H1 (cell line): ENCODE data around the gene CDK8. TPM values are rescaled to one million over a fixed set of nuclear protein-coding genes. Genes with fewer than 3 reads are reported as not detected.

ENCODE experiments used
- CTCF ChIA-PET: fragments of 300-600 bp; sonication (Branson Sonifier 250); formaldehyde crosslinking; loops from one replicate; lab custom pipeline; 2021; ENCODE audit not compliant: partially characterized antibody; lab: Charles Lee
- POLR2A ChIA-PET: fragments of 300-600 bp; sonication (Branson Sonifier 250); formaldehyde crosslinking; loops from one replicate; lab custom pipeline; 2021; ENCODE audit warnings: inconsistent platforms; ENCODE audit not compliant: partially characterized antibody; lab: Charles Lee
- DNase-seq, 2 experiments: peaks; one replicate each; pipeline versions ENCODE4 v3.0.0 to v3.0.0-alpha.2; 2010 to 2022; ENCODE audit warnings: low spot score in 2 of 2, low read depth in 1 of 2, mixed read lengths in 1 of 2
- FAIRE-seq: peaks from 2 replicates; lab custom pipeline; 2011; peaks lifted over from hg19 to GRCh38; lab: Jason Lieb, UNC
- H2AFZ ChIP-seq: 2 replicates; pipeline ENCODE4 v1.8.1; 2012; ENCODE audit warnings: low read length, inconsistent platforms
- H2AK5ac ChIP-seq: 2 replicates; pipeline ENCODE4 v1.6.1; 2013; ENCODE audit warnings: low read depth, low read length
- H2BK120ac ChIP-seq: replicated peaks from 2 replicates; pipeline ENCODE3; 2013; ENCODE audit warnings: low read depth, low read length, inconsistent platforms
- H2BK12ac ChIP-seq: 2 replicates; pipeline ENCODE4 v1.6.1; 2013; ENCODE audit warnings: low read depth, low read length
- H2BK15ac ChIP-seq: 2 replicates; pipeline ENCODE4 v1.6.1; 2013; ENCODE audit warnings: low read length
- H2BK20ac ChIP-seq: 2 replicates; pipeline ENCODE4 v1.6.1; 2013; ENCODE audit warnings: low read length
- H2BK5ac ChIP-seq: 2 replicates; pipeline ENCODE4 v1.6.1; 2013; ENCODE audit warnings: low read depth, low read length
- H3K14ac ChIP-seq: 2 replicates; pipeline ENCODE4 v1.6.1; 2013; ENCODE audit warnings: inconsistent platforms; ENCODE audit not compliant: insufficient read length
- H3K18ac ChIP-seq: 2 replicates; pipeline ENCODE4 v1.6.1; 2013; ENCODE audit warnings: low read length; ENCODE audit errors: extremely low read depth
- H3K23ac ChIP-seq: 2 replicates; pipeline ENCODE4 v1.6.1; 2013; ENCODE audit warnings: inconsistent platforms; ENCODE audit not compliant: insufficient read length
- H3K23me2 ChIP-seq: 2 replicates; pipeline ENCODE4 v1.6.1; 2013; ENCODE audit warnings: low read depth, low read length
- H3K27ac ChIP-seq: 2 replicates; pipeline ENCODE4 v1.6.1; 2011; ENCODE audit warnings: low read depth, low read length, inconsistent platforms
- H3K27me3 ChIP-seq, 4 experiments: replicated peaks in 1 of 4; 1 replicate in 1 of 4; 2 replicates in 3 of 4; pipeline versions ENCODE4 v1.6.1 to v1.8.1; 2011 to 2013; ENCODE audit warnings: low read length in 3 of 4, mild to moderate bottlenecking in 3 of 4, inconsistent platforms in 2 of 4, mixed read lengths in 2 of 4, moderate library complexity in 1 of 4; ENCODE audit not compliant: control insufficient read depth in 3 of 4, insufficient read depth in 3 of 4; ENCODE audit errors: extremely low read depth in 1 of 4
- H3K36me3 ChIP-seq, 4 experiments: 2 replicates each; pipeline versions ENCODE4 v1.6.1 to v1.8.1; 2011 to 2013; ENCODE audit warnings: mild to moderate bottlenecking in 4 of 4, low read length in 3 of 4, moderate library complexity in 2 of 4, control low read depth in 1 of 4, inconsistent platforms in 1 of 4; ENCODE audit not compliant: insufficient read depth in 4 of 4, control insufficient read depth in 2 of 4
- H3K4ac ChIP-seq: replicated peaks from 2 replicates; pipeline ENCODE3; 2013; ENCODE audit warnings: low read length, low read depth, mixed read lengths, inconsistent platforms; ENCODE audit not compliant: insufficient read length
- H3K4me1 ChIP-seq, 4 experiments: replicated peaks in 1 of 4; 1 replicate in 1 of 4; 2 replicates in 3 of 4; pipeline versions ENCODE4 v1.6.1 to v1.8.1; 2011 to 2013; ENCODE audit warnings: low read length in 3 of 4, inconsistent platforms in 2 of 4, mixed read lengths in 1 of 4; ENCODE audit not compliant: insufficient read depth in 4 of 4, control insufficient read depth in 3 of 4
- H3K4me2 ChIP-seq, 2 experiments: 2 replicates each; pipeline versions ENCODE4 v1.6.1 to v1.8.1; 2011 to 2013; ENCODE audit warnings: low read depth in 2 of 2, low read length in 2 of 2, control low read depth in 1 of 2, inconsistent platforms in 1 of 2, mild to moderate bottlenecking in 1 of 2; ENCODE audit not compliant: insufficient read depth in 1 of 2
- H3K4me3 ChIP-seq, 4 experiments: fragments of 200-600, 300-600 bp in 1 of 4; sonication (generic), shearing (Covaris generic), sonication (Bioruptor Twin) in 1 of 4; 2 replicates each; pipeline versions ENCODE4 v1.5.1 to v1.8.1; 2011 to 2016; ENCODE audit warnings: low read length in 4 of 4, low read depth in 3 of 4, control low read depth in 2 of 4, inconsistent platforms in 2 of 4, mild to moderate bottlenecking in 2 of 4, mixed read lengths in 1 of 4, moderate library complexity in 1 of 4; ENCODE audit not compliant: insufficient read depth in 2 of 4; ENCODE audit errors: extremely low read depth in 1 of 4
- H3K56ac ChIP-seq: replicated peaks from 2 replicates; pipeline ENCODE3; 2013; ENCODE audit warnings: low read depth, mild to moderate bottlenecking, mixed read lengths, low read length, inconsistent platforms; ENCODE audit not compliant: insufficient read length
- H3K79me1 ChIP-seq: 2 replicates; pipeline ENCODE4 v1.6.1; 2013; ENCODE audit warnings: low read depth, low read length, control low read depth
- H3K79me2 ChIP-seq, 2 experiments: 2 replicates each; pipeline versions ENCODE4 v1.6.1 to v1.8.1; 2012 to 2013; ENCODE audit warnings: low read length in 2 of 2, mild to moderate bottlenecking in 2 of 2, inconsistent platforms in 1 of 2; ENCODE audit not compliant: insufficient read depth in 2 of 2, control insufficient read depth in 1 of 2
- H3K9ac ChIP-seq, 4 experiments: replicated peaks in 1 of 4; 1 replicate in 1 of 4; 2 replicates in 3 of 4; pipeline versions ENCODE4 v1.6.1 to v1.8.1; 2011 to 2013; ENCODE audit warnings: low read depth in 3 of 4, low read length in 3 of 4, control low read depth in 2 of 4, mild to moderate bottlenecking in 2 of 4, moderate library complexity in 2 of 4, inconsistent platforms in 1 of 4; ENCODE audit errors: extremely low read depth in 1 of 4
- H3K9me3 ChIP-seq, 2 experiments: 2 replicates each; pipeline versions ENCODE4 v1.6.1 to v1.8.1; 2012 to 2013; ENCODE audit warnings: mild to moderate bottlenecking in 2 of 2, moderate library complexity in 2 of 2, control low read depth in 1 of 2, inconsistent platforms in 1 of 2, low read depth in 1 of 2, low read length in 1 of 2, mixed read lengths in 1 of 2; ENCODE audit not compliant: insufficient read depth in 2 of 2
- H4K20me1 ChIP-seq, 2 experiments: replicated peaks in 1 of 2; 2 replicates each; pipeline versions ENCODE3 to v1.8.1; 2011 to 2013; ENCODE audit warnings: inconsistent platforms in 2 of 2, low read length in 2 of 2, mild to moderate bottlenecking in 1 of 2; ENCODE audit not compliant: insufficient read depth in 2 of 2, control insufficient read depth in 1 of 2
- H4K5ac ChIP-seq: 2 replicates; pipeline ENCODE4 v1.6.1; 2013; ENCODE audit warnings: low read length, low read depth, mixed read lengths, inconsistent platforms; ENCODE audit not compliant: insufficient read length
- H4K8ac ChIP-seq: 2 replicates; pipeline ENCODE4 v1.8.0; 2013; ENCODE audit warnings: mild to moderate bottlenecking, moderate library complexity, low read length, inconsistent platforms; ENCODE audit not compliant: insufficient read depth; ENCODE audit errors: extremely low read depth
- H4K91ac ChIP-seq: replicated peaks from 2 replicates; pipeline ENCODE3; 2013; ENCODE audit warnings: low read length, mixed read lengths, inconsistent platforms; ENCODE audit not compliant: insufficient read length
- ASH2L ChIP-seq: fragments of 200-600, 300-600 bp; sonication (generic); IDR thresholded peaks from one replicate; pipeline ENCODE4 v1.7.1; 2017; ENCODE audit warnings: low read length
- ATF2 ChIP-seq: IDR thresholded peaks from 2 replicates; pipeline ENCODE4 v1.6.1; 2012; ENCODE audit warnings: low read length, inconsistent platforms
- BACH1 ChIP-seq: IDR thresholded peaks from 2 replicates; pipeline ENCODE4 v1.6.1; 2012; ENCODE audit warnings: low read length, improper control_type of control experiment
- CREB1 ChIP-seq: IDR thresholded peaks from 2 replicates; pipeline ENCODE4 v1.6.1; 2012; ENCODE audit warnings: inconsistent platforms
- GABPA ChIP-seq: IDR thresholded peaks from 2 replicates; pipeline ENCODE4 v1.6.1; 2011; ENCODE audit warnings: mild to moderate bottlenecking, low read length, moderate library complexity, borderline replicate concordance; ENCODE audit not compliant: insufficient read depth
- HDAC2 ChIP-seq, 2 experiments: fragments of 300-600 bp in 1 of 2; sonication (generic) in 1 of 2; IDR thresholded peaks; 2 replicates each; pipeline ENCODE4 v1.6.1; 2011 to 2012; ENCODE audit warnings: low read depth in 2 of 2, low read length in 2 of 2, mild to moderate bottlenecking in 2 of 2, moderate library complexity in 2 of 2, borderline replicate concordance in 1 of 2, inconsistent platforms in 1 of 2
- HDAC6 ChIP-seq: IDR thresholded peaks from one replicate; pipeline ENCODE4 v1.7.1; 2012; ENCODE audit warnings: low read depth, mild to moderate bottlenecking, inconsistent platforms, low read length, moderate library complexity
- KDM4A ChIP-seq: IDR thresholded peaks from one replicate; pipeline ENCODE4 v1.7.1; 2012; ENCODE audit warnings: low read depth, mild to moderate bottlenecking, moderate library complexity, low read length, inconsistent platforms; ENCODE audit not compliant: severe bottlenecking
- POU5F1 ChIP-seq: IDR thresholded peaks from 2 replicates; pipeline ENCODE4 v1.6.1; 2011; ENCODE audit warnings: low read depth, mild to moderate bottlenecking, low read length, moderate library complexity
- SP2 ChIP-seq: IDR thresholded peaks from 2 replicates; pipeline ENCODE4 v1.6.1; 2012; ENCODE audit warnings: mild to moderate bottlenecking, low read length, inconsistent platforms
- SUZ12 ChIP-seq: fragments of 200-600 bp; sonication (generic); IDR thresholded peaks from 2 replicates; pipeline ENCODE4 v1.6.1; 2012; ENCODE audit warnings: mild to moderate bottlenecking, inconsistent platforms, low read length, moderate library complexity, mixed read lengths
- TBP ChIP-seq: IDR thresholded peaks from 2 replicates; pipeline ENCODE4 v1.6.1; 2011; ENCODE audit warnings: low read depth, low read length, improper control_type of control experiment
- TEAD4 ChIP-seq: IDR thresholded peaks from 2 replicates; pipeline ENCODE4 v1.6.1; 2012; ENCODE audit warnings: low read depth, low read length, inconsistent platforms, mixed read lengths
- YY1 ChIP-seq: IDR thresholded peaks from 2 replicates; pipeline ENCODE4 v1.6.1; 2011; ENCODE audit warnings: low read depth, mild to moderate bottlenecking, low read length
- WGBS, 2 experiments: shearing (Covaris generic) in 1 of 2; methylation state at CpG; one replicate each; pipeline versions ENCODE4 v1.1.6 to v1.1.7; 2013 to 2015; ENCODE audit warnings: low lambda C conversion rate in 2 of 2, mixed read lengths in 2 of 2, inconsistent platforms in 1 of 2, low coverage in 1 of 2, missing lambda C conversion rate in 1 of 2; ENCODE audit not compliant: insufficient replicate concordance in 2 of 2, insufficient coverage in 1 of 2, insufficient read length in 1 of 2; ENCODE audit errors: extremely low coverage in 1 of 2, missing lambda C conversion rate in 1 of 2; 5-methylcytosine and 5-hydroxymethylcytosine counted together
- polyA plus RNA-seq, 7 experiments: library from polyadenylated mRNA; depleted of rRNA in 3 of 7; stranded (reverse) in 5 of 7; unstranded in 2 of 7; fragments of >200 nt in 5 of 7; fragments of 200-250 nt in 2 of 7; gene quantifications; 1 replicate in 5 of 7; 2 replicates in 1 of 7; 4 replicates in 1 of 7; pipeline versions ENCODE4 v1.2.1 to v1.2.3, GENCODE V29; 2011 to 2013; ENCODE audit warnings: missing spikeins in 2 of 7, mixed read lengths in 2 of 7
- total RNA-seq: library from RNA; stranded (reverse); fragmentation: NEBNext Ultra II Directional; extraction: Animal tissue kit (Norgen Biotek cat#: 25700); gene quantifications from 2 replicates; pipeline ENCODE4 v1.2.1, GENCODE V29; 2021

Gene CDK8
- total and polyA plus RNA-seq, 2 of the 8 experiments (the other 6 are each of a cell fraction or from before 2014, with no cell fraction given), result 22.1 to 25.6 TPM

GRCh38 chr13:26272621-26273020, 18.7 kb downstream of the CDK8 start:
- CTCF ChIA-PET, result no interaction called here
- TF ChIP-seq SUZ12, result no peak
- no peak for TF ChIP-seq ASH2L
- TF ChIP-seq POU5F1, result no peak
- TF ChIP-seq BACH1, result no peak
- no peak for TF ChIP-seq ATF2
- TF ChIP-seq HDAC2 (IDR thresholded peaks at IDR 0.05; ENCODE audit: borderline replicate concordance in 1 of 2, low read depth in 2 of 2, low read length in 2 of 2), result no peak
- no peak for TF ChIP-seq CREB1
- no peak for TF ChIP-seq GABPA
- no peak for TF ChIP-seq HDAC6
- TF ChIP-seq YY1, result no peak
- no peak for TF ChIP-seq SP2
- TF ChIP-seq TEAD4, result no peak
- no peak for TF ChIP-seq KDM4A
- TF ChIP-seq TBP, result no peak

More at GRCh38 chr13:26272621-26273020, 18.7 kb downstream of the CDK8 start:
- H2BK5ac ChIP-seq, result no peak overlapping the region
- no peak overlapping the region for H3K23ac ChIP-seq
- H3K9ac ChIP-seq, result no peak overlapping the region
- H3K23me2 ChIP-seq, result no peaks in the 10 kb centered on the region; the same call in 1 of the 2 replicates
- H3K4me3 ChIP-seq, result no peak overlapping the region
- no peaks in the 10 kb centered on the region for H3K4me1 ChIP-seq
- no peaks in the 10 kb centered on the region for H3K79me1 ChIP-seq
- H3K4me2 ChIP-seq, result no peak overlapping the region
- peaks cover 3 to 6% of the 10 kb centered on the region in 2 experiments for H4K20me1 ChIP-seq
- DNase-seq, result no peak
- no peak overlapping the region for H2AK5ac ChIP-seq
- H3K9me3 ChIP-seq, result no peaks in the 10 kb centered on the region
- no peaks in the 10 kb centered on the region for H3K27me3 ChIP-seq
- no peak overlapping the region for H2BK120ac ChIP-seq
- H2BK12ac ChIP-seq, result no peak overlapping the region
- POLR2A ChIA-PET, result no interaction called here
- H4K5ac ChIP-seq, result no peak overlapping the region
- H4K8ac ChIP-seq, result no peak overlapping the region
- no peak overlapping the region for H3K4ac ChIP-seq
- no peak overlapping the region for H3K27ac ChIP-seq
- no peak overlapping the region for H2BK15ac ChIP-seq
- H2AFZ ChIP-seq, result no peak overlapping the region
- 94% methylated on average over 3 of the region's 3 CpGs; no CpG with 5 or more reads in 1 of the 2 experiments for WGBS, 2 experiments
- H3K18ac ChIP-seq, result no peak overlapping the region
- H4K91ac ChIP-seq, result no peak overlapping the region
- no peak overlapping the region for H3K56ac ChIP-seq
- no peaks in the 10 kb centered on the region for H3K36me3 ChIP-seq
- FAIRE-seq, result no peak
- no peak overlapping the region for H3K14ac ChIP-seq
- no peak overlapping the region for H2BK20ac ChIP-seq
- H3K79me2 ChIP-seq, result peaks cover 0 to 96% of the 10 kb centered on the region in 2 experiments; a peak in 3 of 4 replicates
